ENCODE measurements around the gene TTC33. TPM values are rescaled to one million over a fixed set of nuclear protein-coding genes. Genes with fewer than 3 reads are reported as not detected.

The TTC33 gene
- polyA plus RNA-seq, 1 of the 3 experiments (the other 2 are of a cell fraction): 2.2 TPM

GRCh38 chr5:40634593-40634992, 121.2 kb downstream of the TTC33 start:
- no peaks in the 10 kb centered on the region for H3F3A ChIP-seq (replicated peaks; ENCODE audit: insufficient read depth)
- no peaks in the 10 kb centered on the region for H4K20me1 ChIP-seq (ENCODE audit: insufficient read depth)
- no peak overlapping the region for H3K4me3 ChIP-seq (ENCODE audit: low read depth in 2 of 2, low read length in 1 of 2)
- no peak overlapping the region for H3K4me2 ChIP-seq
- H3K27me3 ChIP-seq (ENCODE audit: insufficient read depth): no peaks in the 10 kb centered on the region
- no peaks in the 10 kb centered on the region for H3K9me2 ChIP-seq
- no peaks in the 10 kb centered on the region for H3K36me3 ChIP-seq (replicated peaks in 1 of 2; ENCODE audit: control insufficient read depth in 1 of 2, insufficient read depth in 2 of 2, low read length in 1 of 2)
- no peak for DNase-seq
- 18% methylated on average over 6 of the region's 7 CpGs for WGBS (ENCODE audit: low lambda C conversion rate)
- TF ChIP-seq JUND (IDR thresholded peaks at IDR 0.05) (no peak), FOXM1 (IDR thresholded peaks at IDR 0.05; ENCODE audit: low read depth) (no peak), EZH2phosphoT487 (IDR thresholded peaks at IDR 0.05; ENCODE audit: borderline replicate concordance, low read depth) (no peak), POLR2AphosphoS5 (IDR thresholded peaks at IDR 0.05; ENCODE audit: low read depth, low read length) (no peak), GATA2 (CRISPR knock-in tag; IDR thresholded peaks at IDR 0.05) (no peak), FOSL2 (IDR thresholded peaks at IDR 0.05; ENCODE audit: borderline replicate concordance, low read depth) (no peak), EP300 (IDR thresholded peaks at IDR 0.05; ENCODE audit: borderline replicate concordance in 1 of 2, low read depth in 1 of 2, low read length in 1 of 2) (no peak), PBX3 (IDR thresholded peaks at IDR 0.05) (no peak), SMC3 (IDR thresholded peaks at IDR 0.05; ENCODE audit: low read depth, low read length) (no peak), SIN3A (IDR thresholded peaks at IDR 0.05; ENCODE audit: borderline replicate concordance, low read depth, low read length) (no peak)
- TF ChIP-seq, protein P1, sequence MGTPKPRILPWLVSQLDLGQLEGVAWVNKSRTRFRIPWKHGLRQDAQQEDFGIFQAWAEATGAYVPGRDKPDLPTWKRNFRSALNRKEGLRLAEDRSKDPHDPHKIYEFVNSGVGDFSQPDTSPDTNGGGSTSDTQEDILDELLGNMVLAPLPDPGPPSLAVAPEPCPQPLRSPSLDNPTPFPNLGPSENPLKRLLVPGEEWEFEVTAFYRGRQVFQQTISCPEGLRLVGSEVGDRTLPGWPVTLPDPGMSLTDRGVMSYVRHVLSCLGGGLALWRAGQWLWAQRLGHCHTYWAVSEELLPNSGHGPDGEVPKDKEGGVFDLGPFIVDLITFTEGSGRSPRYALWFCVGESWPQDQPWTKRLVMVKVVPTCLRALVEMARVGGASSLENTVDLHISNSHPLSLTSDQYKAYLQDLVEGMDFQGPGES (IDR thresholded peaks at IDR 0.05; ENCODE audit: low read depth, low read length): no peak
- no peak overlapping the region for H3K9ac ChIP-seq
- ChIA-PET CTCF (no interaction called here), POLR2A (interaction anchor here (0.6 kb wide), 1 partner anchor 15 kb away, joined by 3 read pairs; no protein-coding TSS in a partner anchor)
- H3K79me2 ChIP-seq (ENCODE audit: insufficient read depth): no peaks in the 10 kb centered on the region
- no peak overlapping the region for H2AFZ ChIP-seq (ENCODE audit: low read depth)
- no peaks in the 10 kb centered on the region for H3K4me1 ChIP-seq (ENCODE audit: control insufficient read depth in 1 of 2, insufficient read depth in 2 of 2, low read depth in 1 of 2, low read length in 1 of 2)
- H3K27ac ChIP-seq (ENCODE audit: low read depth in 2 of 2, low read length in 1 of 2): no peak overlapping the region
- no peaks in the 10 kb centered on the region for H3K9me3 ChIP-seq

DNA sequence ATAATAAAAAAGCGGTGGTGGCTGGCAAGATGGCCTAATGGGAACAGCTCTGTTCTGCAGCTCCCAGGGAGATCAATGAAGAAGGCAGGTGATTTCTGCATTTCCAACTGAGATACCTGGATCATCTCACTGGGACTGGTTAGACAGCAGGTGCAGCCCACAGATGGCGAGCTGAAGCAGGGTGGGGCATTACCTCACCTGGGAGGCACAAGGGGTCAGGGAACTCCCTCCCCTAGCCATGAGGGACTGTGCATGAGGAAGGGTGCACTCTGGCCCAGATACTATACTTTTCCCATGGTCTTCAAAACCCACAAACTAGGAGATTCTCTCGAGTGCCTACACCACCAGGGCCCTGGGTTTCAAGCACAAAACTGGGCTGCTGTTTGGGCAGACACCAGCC, 121.6 kb downstream of the TTC33 start:
- no peaks in the 10 kb centered on the region for H3K27me3 ChIP-seq (ENCODE audit: insufficient read depth)
- H3K4me1 ChIP-seq (ENCODE audit: control insufficient read depth in 1 of 2, insufficient read depth in 2 of 2, low read depth in 1 of 2, low read length in 1 of 2): no peaks in the 10 kb centered on the region
- no peaks in the 10 kb centered on the region for H3K9me3 ChIP-seq
- no peaks in the 10 kb centered on the region for H4K20me1 ChIP-seq (ENCODE audit: insufficient read depth)
- no peak for DNase-seq
- H2AFZ ChIP-seq (ENCODE audit: low read depth): no peak overlapping the region
- no peak overlapping the region for H3K27ac ChIP-seq (ENCODE audit: low read depth in 2 of 2, low read length in 1 of 2)
- H3K4me2 ChIP-seq: no peak overlapping the region
- H3K9me2 ChIP-seq: no peaks in the 10 kb centered on the region
- no peak overlapping the region for H3K9ac ChIP-seq
- H3K36me3 ChIP-seq (replicated peaks in 1 of 2; ENCODE audit: control insufficient read depth in 1 of 2, insufficient read depth in 2 of 2, low read length in 1 of 2): no peaks in the 10 kb centered on the region
- no peaks in the 10 kb centered on the region for H3K79me2 ChIP-seq (ENCODE audit: insufficient read depth)
- 3% methylated on average over 3 of the region's 3 CpGs for WGBS (ENCODE audit: low lambda C conversion rate)
- no peak for TF ChIP-seq REST (IDR thresholded peaks at IDR 0.05; ENCODE audit: low read depth, low read length)
- TF ChIP-seq POLR2AphosphoS5 (IDR thresholded peaks at IDR 0.05; ENCODE audit: low read depth, low read length): no peak
- no peak for TF ChIP-seq JUND (IDR thresholded peaks at IDR 0.05)
- no peak for TF ChIP-seq USF2 (IDR thresholded peaks at IDR 0.05; ENCODE audit: borderline replicate concordance, low read depth, low read length)
- no peak for TF ChIP-seq RXRA (IDR thresholded peaks at IDR 0.05; ENCODE audit: borderline replicate concordance, low read depth)
- no peak for TF ChIP-seq TEAD4 (IDR thresholded peaks at IDR 0.05; ENCODE audit: borderline replicate concordance, insufficient read depth)
- TF ChIP-seq MXI1 (IDR thresholded peaks at IDR 0.05; ENCODE audit: low read depth, low read length): no peak
- TF ChIP-seq GATA2 (CRISPR knock-in tag; IDR thresholded peaks at IDR 0.05): no peak
- TF ChIP-seq GABPA (IDR thresholded peaks at IDR 0.05; ENCODE audit: low read depth): no peak
- no peak for TF ChIP-seq NRF1 (IDR thresholded peaks at IDR 0.05; ENCODE audit: low read depth, low read length)
- no peaks in the 10 kb centered on the region for H3F3A ChIP-seq (replicated peaks; ENCODE audit: insufficient read depth)
- H3K4me3 ChIP-seq (ENCODE audit: low read depth in 2 of 2, low read length in 1 of 2): no peak overlapping the region
- CTCF ChIA-PET: no interaction called here
- POLR2A ChIA-PET: no interaction called here

All from SK-N-SH (cell line).